ENCODE results near the gene SENP7.

Gene SENP7

GRCh38 chr3:101466465-101467309, 46.3 kb downstream of the SENP7 start:
- Histone ChIP-seq H3K9me3 (ENCODE audit: insufficient read depth, low read length) (no peaks in the 10 kb centered on the region), H2AFZ (ENCODE audit: low read depth, low read length) (no peak overlapping the region), H3K4me1 (ENCODE audit: low read length) (peaks cover 6% of the 10 kb centered on the region), H3K79me2 (ENCODE audit: low read length) (peaks cover 7% of the 10 kb centered on the region), H3K4me2 (ENCODE audit: low read length) (peak overlapping the region; percentile 42), H4K20me1 (ENCODE audit: insufficient read depth, low read length) (no peaks in the 10 kb centered on the region), H3K27ac (ENCODE audit: low read length) (no peak overlapping the region), H3K4me3 (ENCODE audit: low read length) (no peak overlapping the region), H3K36me3 (replicated peaks; ENCODE audit: low read depth, low read length) (no peaks in the 10 kb centered on the region), H3K27me3 (ENCODE audit: low read depth, low read length) (no peaks in the 10 kb centered on the region), H3K9ac (ENCODE audit: low read length) (no peak overlapping the region)
- TF ChIP-seq EZH2phosphoT487 (IDR thresholded peaks at IDR 0.05; ENCODE audit: low read depth) (no peak), CTCF (IDR thresholded peaks at IDR 0.05; ENCODE audit: low read depth, low read length) (no peak)

GRCh38 chr3:101464235-101464634, 48.8 kb downstream of the SENP7 start:
- TF ChIP-seq EZH2phosphoT487 (IDR thresholded peaks at IDR 0.05; ENCODE audit: low read depth) = no peak
- TF ChIP-seq CTCF (IDR thresholded peaks at IDR 0.05; ENCODE audit: low read depth, low read length) = no peak
- H2AFZ ChIP-seq (ENCODE audit: low read depth, low read length) = no peak overlapping the region
- H3K4me2 ChIP-seq (ENCODE audit: low read length) = no peak overlapping the region
- H3K79me2 ChIP-seq (ENCODE audit: low read length) = peaks cover 7% of the 10 kb centered on the region
- no peaks in the 10 kb centered on the region for H3K27me3 ChIP-seq (ENCODE audit: low read depth, low read length)
- peaks cover 6% of the 10 kb centered on the region for H3K4me1 ChIP-seq (ENCODE audit: low read length)
- H3K4me3 ChIP-seq (ENCODE audit: low read length) = no peak overlapping the region
- no peak overlapping the region for H3K9ac ChIP-seq (ENCODE audit: low read length)
- H3K27ac ChIP-seq (ENCODE audit: low read length) = no peak overlapping the region
- no peaks in the 10 kb centered on the region for H4K20me1 ChIP-seq (ENCODE audit: insufficient read depth, low read length)
- no peaks in the 10 kb centered on the region for H3K36me3 ChIP-seq (replicated peaks; ENCODE audit: low read depth, low read length)
- no peaks in the 10 kb centered on the region for H3K9me3 ChIP-seq (ENCODE audit: insufficient read depth, low read length)

- Histone ChIP-seq H3K9me3 (ENCODE audit: insufficient read depth, low read length) (no peaks in the 10 kb centered on the region), H3K27ac (ENCODE audit: low read length) (no peak overlapping the region), H2AFZ (ENCODE audit: low read depth, low read length) (no peak overlapping the region), H4K20me1 (ENCODE audit: insufficient read depth, low read length) (no peaks in the 10 kb centered on the region), H3K27me3 (ENCODE audit: low read depth, low read length) (no peaks in the 10 kb centered on the region), H3K4me1 (ENCODE audit: low read length) (peaks cover 6% of the 10 kb centered on the region), H3K4me3 (ENCODE audit: low read length) (no peak overlapping the region), H3K79me2 (ENCODE audit: low read length) (peaks cover 7% of the 10 kb centered on the region), H3K36me3 (replicated peaks; ENCODE audit: low read depth, low read length) (no peaks in the 10 kb centered on the region), H3K4me2 (ENCODE audit: low read length) (no peak overlapping the region), H3K9ac (ENCODE audit: low read length) (no peak overlapping the region)
- TF ChIP-seq EZH2phosphoT487 (IDR thresholded peaks at IDR 0.05; ENCODE audit: low read depth) = no peak
- no peak for TF ChIP-seq CTCF (IDR thresholded peaks at IDR 0.05; ENCODE audit: low read depth, low read length)
These were observed 51.6 kb downstream of the SENP7 start for GRCh38 chr3:101461451-101461850.

GRCh38 chr3:101458387-101458786, 54.6 kb downstream of the SENP7 start:
- Histone ChIP-seq H3K27ac (ENCODE audit: low read length) (no peak overlapping the region), H3K4me2 (ENCODE audit: low read length) (no peak overlapping the region), H3K4me3 (ENCODE audit: low read length) (no peak overlapping the region), H2AFZ (ENCODE audit: low read depth, low read length) (no peak overlapping the region), H3K79me2 (ENCODE audit: low read length) (no peaks in the 10 kb centered on the region), H3K9ac (ENCODE audit: low read length) (no peak overlapping the region), H4K20me1 (ENCODE audit: insufficient read depth, low read length) (no peaks in the 10 kb centered on the region), H3K27me3 (ENCODE audit: low read depth, low read length) (no peaks in the 10 kb centered on the region), H3K4me1 (ENCODE audit: low read length) (peaks cover 6% of the 10 kb centered on the region), H3K9me3 (ENCODE audit: insufficient read depth, low read length) (no peaks in the 10 kb centered on the region), H3K36me3 (replicated peaks; ENCODE audit: low read depth, low read length) (no peaks in the 10 kb centered on the region)
- no peak for TF ChIP-seq CTCF (IDR thresholded peaks at IDR 0.05; ENCODE audit: low read depth, low read length)
- no peak for TF ChIP-seq EZH2phosphoT487 (IDR thresholded peaks at IDR 0.05; ENCODE audit: low read depth)
